CD4-positive, alpha-beta T cell treated with Interferon gamma for 1 hour (primary cell): Measurements from ENCODE around the gene DTNB.

Source experiments
- DNase-seq: peaks from one replicate; pipeline ENCODE4 v3.0.0-alpha.2; 2020

DTNB gene

DNA sequence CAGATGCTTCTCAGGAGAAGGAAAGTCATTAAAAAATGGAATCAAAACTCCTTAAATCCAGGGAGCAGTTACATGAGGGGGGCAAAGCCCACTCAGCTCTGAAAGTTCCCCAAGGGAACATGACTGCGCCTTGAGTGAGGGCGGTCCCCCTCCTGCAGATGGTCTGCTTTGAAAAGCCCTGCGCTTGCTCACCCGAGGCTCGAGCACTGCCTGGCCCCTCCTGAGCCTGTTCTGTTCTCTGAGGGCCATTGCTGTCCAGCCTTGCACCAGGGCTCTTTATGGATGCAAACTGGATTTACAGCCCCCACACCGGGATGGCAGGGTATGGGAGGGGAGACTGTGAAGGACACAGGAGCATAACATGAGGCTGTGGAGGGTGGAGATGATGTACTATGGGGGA, 293.8 kb downstream of the DTNB start:
- DNase-seq, result no peak

DNA sequence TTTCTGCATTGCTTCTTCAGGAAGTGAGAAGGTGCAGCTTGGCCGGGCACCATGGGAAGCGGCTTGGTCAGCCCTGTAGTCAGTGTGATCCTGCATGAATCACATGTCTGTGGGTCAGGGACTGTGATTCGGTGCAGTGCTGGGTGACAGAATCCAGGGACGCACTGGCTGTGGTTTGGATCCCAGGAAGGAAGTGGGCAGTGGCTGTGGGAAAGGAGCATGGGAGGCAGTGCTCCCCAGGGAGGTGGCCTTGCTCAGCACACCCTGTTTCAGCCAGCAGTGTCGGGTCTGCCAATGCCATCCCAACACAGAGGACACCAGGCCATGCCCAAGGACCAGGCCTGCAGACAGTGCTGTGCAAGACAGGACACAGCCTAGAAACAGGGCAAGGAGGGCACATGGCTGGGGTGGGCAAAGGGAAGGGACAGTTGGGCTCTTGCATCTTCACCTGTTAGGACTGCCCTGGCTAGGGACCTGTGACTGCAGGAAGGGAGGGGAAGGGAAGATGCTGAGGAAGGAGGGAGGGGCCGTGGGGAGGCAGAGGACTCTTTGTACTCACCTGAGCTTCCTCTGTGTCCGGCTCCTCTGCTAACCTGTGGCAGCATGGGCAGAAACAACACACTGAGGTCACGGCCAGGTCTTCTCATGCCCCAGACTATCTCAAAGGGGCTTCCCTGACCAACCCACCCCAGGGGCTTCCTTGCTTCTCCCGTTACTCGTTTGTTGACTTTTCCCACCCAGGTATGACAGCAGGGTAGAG, 294.5 kb downstream of the DTNB start:
- DNase-seq, result no peak

DNA sequence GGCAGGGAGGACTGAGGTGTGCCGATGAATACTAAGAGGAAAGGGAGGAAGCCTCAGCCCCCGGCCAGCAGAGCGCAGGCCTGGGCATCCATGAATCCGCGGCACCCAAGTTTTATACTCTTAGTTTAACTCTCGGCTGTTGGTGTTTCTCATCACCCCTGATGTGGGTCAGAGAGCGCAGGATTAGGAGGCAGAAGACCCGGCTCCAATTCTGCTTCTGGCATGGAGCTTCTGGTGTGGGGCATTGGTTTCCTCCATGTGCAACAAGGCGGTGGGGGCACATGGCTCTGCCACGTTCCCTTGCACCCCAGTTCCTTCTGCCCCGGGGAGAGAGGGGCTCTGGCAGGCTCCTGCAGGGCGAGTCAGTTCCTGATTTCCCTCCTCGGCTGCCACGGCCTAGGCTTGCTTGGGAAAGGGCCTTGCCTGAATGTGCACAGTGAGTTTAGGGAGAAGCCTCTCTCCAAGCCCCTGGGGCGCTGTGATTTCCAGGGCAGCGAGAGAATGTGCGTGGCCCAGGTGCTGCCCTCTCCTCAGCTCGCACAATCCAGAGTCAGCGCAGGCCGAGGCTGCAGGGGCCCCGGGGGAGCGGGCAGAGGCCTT, 295.5 kb downstream of the DTNB start:
- no peak for DNase-seq

DNA sequence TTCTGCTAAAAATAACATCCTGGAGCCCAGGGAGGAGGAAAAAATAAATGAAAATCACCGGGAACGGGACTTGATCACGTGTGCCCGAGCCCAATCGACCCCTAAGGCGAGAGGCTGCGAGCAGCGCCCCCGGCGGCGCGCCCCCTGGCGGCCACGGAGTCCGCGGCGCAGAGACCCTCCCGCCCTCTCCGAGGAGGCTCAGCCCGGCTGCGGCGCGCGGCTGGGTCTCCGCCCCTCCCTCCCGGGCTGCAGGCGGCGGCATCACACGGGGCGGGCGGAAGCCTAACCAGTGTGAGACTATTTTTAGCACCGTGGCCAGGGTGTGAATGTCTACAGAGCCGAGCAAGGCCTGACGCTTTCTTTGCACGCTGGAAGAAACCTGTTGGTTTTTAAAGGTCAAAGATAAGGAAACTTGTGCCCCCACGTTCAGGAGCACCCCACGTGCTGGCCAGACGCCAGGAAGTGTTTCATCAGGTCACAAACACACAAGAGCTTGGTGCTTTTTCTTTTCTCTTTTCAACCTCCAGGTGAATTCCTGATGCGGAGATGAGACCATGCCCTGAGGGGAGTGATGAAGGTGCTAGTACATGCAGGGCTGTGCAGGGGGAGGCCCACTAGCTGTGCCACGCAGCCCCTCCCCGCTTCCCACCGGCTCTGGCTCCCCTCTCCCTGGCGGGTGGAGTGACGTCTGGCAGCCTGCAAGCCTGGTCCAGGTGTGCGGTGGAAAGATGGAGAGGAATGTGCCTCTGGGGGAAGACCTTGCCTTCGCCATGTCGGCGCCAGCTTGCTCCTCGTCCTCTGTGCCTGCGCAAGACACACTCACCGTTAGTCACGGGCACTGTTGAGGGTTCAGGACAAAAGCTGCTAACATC, 296.4 kb downstream of the DTNB start:
- DNase-seq, result peak; percentile 93

DNA sequence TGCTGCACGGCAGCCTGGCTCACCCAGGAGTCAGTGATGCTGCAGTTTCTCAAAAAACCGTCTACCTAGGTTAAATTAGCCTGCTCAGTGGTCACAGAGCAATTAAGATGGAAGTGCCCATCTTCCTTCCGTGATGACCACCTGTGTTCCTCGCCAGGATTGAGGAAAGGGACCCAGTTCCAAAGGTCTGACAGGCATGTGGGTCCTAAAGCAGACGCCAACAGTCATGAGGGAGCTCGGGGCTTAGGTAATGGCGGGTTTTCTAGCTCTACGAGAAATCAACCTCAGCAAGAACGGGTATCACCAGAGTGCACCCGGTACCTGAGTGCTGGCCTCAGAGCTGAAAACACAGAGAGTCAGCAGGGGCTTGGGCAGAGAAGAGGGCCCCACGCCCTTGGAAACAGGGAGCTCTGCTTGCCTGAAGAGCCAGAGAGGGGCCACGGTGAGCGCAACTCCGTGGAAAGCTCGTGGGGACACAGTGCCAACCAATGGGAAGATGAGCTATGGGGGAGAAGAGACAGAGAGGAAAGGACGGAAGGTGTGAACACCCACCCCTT, 297.3 kb downstream of the DTNB start:
- DNase-seq, result no peak

DNA sequence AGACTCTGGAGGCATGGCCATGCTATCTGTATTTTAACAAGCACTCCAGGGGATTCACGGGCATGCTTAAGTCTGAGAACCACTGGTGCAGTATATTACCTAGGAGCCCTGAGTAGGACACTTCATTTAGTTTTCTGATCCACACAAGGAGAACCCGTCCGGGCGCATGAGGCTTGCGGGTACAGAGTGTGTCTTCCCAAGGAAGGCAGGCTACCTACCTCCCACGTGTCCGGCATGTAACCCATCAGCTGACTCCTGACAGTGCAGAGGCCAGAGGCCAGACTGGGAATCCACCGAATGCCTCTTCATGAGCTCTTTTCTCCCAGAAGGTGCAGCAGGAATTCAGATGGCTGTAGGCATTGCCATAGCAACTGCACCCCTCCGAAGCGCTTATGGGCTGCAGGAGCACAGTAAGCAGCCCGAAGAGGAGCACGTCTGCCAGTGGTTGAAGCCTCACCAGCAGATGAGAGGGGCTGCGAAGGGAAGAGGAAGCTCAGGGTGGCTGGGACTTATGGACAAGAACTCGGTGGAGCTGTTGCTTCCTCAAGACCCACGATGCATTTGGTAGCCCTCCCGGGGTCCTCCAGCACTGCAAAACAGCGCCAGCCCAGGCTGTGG, 297.9 kb downstream of the DTNB start:
- DNase-seq, result no peak

DNA sequence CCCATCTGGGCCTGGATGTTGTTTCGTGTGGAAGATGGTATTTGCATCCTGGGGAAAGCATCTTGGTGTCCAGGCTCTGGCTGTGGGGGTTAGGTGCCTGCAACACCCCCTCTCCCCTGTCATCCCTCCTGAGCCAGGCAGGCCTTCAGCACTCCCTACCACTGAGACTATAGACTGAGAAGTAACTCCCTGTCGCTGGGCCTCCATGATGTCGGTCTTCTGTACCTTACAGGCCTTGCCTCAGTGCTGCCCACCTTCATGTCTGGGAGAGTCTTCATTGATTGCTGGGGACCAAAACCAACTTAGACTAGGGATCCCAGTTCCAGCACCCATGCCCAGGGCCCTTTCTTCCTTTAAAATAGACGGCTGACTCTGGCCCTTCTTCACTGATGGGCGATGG, 298.6 kb downstream of the DTNB start:
- DNase-seq, result no peak

DNA sequence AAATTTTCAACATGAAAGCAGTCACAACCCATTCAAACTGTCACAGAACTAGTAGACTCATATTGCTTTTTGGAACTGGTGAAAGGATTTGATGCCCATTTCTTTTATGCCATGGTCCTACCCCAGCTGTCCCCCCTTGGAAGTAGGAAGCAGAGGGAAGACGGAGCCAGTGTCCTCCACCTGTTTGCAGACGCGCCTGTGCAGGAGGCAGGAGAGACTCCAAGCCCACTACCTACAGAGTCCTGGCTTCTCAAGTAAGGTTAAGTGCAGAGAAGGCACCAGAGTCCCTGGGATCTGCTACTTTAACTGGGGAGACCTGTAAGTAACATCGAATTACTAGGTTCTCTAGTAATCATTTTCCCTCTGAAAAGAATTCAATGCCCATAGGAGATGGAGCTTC, 299.0 kb downstream of the DTNB start:
- no peak for DNase-seq

DNA sequence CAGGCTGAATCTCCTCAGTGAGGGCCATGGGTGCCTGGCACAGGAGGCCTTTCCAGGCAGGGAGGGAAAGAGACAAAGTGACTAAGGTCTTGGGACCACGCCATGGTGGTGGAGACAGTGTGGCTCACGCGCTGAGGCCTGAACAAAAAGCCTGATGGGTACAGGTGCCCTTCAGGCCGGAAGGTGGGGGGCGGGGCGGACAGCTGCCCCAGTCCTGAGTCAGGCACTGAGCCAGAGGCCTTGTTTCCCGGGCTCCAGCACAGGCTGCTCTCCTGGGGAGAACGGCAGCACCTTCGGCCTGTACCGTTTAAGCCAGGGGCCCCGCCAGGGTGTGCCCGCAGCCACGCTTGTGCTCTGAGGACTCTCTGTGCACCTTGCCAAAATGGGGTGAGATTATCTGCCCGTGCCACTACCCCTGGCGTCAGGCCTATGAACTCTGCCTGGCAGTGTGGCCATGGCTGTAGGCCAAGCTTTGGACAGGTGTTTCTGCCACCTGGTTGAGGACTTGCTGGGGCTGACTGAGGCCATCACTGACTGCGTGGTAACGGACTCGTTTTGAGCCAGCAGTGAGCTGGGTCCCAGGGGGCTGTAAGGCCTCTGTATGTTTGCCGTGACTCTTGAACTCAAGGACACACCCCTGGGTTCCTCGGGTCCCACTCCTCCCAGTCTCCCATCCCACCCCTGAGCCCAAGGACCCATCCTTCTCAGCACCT, 300.0 kb downstream of the DTNB start:
- DNase-seq, result no peak

DNA sequence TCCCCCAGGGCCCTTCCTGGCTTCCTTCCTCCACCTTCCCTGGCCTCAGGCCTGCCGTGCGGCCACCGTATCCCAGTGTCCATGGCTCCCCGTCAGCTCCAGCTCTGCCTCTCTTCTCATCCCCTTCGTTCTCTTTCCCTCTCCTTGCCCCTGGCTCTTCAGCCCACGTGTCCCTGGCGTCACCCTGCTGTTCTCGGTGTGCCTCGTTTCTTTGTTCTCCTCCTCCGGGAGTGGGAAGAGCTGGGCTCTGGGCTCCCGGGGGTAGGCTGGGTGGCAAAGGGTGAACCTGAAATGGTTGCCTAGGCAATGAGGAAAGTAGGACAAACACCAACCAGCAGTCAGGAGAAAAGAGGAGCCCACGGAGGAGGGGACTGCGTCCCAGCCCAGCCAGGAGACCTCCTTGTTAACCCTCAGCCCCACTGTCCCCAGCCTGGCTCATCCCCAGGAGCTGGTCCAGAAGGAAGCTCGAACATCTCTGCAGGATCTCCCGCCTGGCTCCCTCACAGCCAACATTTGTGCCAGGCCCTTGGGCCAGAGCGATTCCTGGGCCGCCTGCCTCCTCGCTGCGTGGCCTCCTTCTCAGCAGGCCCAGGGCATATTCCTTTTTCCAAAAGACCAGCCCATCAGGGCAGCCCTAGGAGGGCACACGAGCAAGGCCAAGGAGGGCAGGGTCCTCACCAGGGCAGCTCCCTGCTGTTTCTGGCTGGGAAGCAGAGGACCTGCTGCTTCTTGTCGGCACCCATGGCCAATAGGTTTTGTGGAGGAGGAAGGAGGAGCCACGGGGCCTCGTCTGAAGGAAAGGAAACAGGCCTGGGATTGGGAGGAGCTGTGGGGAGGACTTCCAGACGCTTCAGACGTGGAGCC, 300.7 kb downstream of the DTNB start:
- DNase-seq, result no peak

DNA sequence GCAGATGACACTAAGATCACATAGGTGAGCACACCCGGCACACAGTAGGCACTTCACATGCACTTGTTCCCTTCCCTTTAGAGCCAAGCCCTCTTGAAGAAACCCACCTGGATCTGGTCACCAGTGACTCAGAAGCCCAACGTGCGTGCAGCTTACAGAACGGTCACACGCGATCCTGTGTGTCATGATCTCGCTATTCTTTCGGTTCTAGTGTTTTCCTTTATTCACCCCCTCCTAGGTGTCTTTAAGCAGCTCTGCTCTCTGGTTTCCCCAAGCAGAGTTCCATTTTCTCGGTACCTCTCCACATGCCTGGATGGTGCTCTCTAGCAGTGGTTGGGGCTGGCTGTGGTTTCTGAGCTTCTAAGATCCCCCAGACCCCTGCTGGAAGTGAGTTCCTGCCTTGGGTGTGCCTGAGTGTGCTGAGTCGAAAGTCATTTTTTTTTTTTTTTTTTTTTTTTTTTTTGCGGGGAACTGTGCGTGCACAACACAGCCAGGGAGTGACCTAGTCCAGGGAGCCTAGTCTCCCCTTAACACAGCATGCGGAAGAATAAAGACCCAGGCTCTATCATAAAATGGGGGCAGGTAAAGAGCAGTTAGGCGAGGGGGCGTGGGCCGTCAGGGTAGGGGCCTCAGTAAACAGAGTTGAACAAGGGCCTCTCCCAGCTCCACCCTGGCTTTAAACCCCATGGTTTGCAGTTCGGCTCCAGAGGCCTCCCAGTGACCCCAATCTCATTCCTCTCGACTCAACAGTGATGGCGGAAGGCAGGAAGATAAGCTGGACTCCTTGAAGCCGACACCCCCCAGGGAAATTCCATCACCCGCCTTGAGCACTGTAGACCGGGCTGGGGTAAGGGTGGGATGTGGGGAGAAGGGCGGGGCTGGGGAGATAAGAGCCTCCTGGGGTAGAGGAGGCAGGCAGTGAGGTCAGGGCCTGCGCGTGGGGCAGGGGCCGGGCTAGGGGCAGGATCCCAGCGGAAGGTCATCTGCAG, 301.8 kb downstream of the DTNB start:
- DNase-seq, result no peak

DNA sequence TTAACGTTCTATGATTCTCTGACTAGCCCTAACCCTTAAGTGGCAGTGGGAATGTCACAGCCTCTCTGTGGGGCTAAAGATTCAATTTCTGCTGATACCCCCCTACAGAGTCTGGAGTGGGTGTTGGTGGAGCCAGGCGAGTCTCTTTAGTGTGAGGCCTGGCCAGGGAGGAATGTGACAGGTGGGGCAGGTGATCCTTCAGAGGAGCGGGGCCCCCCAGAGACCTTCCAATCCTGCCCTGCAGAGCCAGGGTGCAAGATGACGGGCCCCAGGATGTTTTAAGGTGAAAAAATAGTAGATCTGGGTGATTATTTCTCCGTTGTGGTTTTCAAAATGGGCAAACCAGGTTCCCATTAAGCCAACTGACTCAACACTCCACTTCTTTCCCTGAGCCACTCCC, 303.5 kb downstream of the DTNB start:
- no peak for DNase-seq

DNA sequence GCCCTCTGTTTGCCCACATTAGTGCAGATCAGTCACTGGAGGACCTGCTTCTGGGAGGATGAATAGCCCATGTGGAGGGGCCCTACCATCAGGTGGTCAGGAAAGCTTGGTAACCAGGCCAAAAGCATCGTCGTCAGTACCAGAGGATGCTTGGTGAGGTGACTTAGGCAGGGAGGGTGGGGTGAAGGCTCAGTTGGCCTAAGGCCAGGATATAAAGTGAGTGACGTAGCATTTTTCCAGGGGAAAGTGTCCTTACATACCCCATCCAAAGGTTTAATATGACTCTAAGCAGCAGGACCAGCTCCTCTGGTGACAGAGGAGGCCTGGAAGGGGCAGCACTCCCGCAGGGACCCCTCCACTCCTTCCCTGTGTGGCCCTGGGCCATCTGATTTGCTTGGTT, 303.9 kb downstream of the DTNB start:
- no peak for DNase-seq

DNA sequence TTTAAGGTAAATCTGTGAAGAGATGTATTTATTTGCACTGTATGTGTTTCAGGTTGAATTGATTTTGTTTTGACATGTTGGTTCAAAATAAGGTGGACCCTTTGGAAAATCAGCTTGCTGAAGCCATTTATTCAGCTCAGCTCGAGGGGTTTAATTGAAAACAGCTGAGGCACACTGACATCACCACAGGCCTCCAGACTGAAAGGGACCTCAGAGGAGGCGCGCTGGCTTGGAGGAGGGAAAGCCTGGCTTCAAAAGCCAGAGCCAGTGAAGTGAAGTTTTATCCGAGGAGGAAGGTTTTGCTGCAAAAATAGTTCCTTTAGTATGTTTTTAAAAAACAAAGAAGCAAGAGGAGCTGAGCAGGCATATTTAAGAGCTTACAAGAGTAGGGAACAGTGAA, 304.7 kb downstream of the DTNB start:
- DNase-seq, result no peak

DNA sequence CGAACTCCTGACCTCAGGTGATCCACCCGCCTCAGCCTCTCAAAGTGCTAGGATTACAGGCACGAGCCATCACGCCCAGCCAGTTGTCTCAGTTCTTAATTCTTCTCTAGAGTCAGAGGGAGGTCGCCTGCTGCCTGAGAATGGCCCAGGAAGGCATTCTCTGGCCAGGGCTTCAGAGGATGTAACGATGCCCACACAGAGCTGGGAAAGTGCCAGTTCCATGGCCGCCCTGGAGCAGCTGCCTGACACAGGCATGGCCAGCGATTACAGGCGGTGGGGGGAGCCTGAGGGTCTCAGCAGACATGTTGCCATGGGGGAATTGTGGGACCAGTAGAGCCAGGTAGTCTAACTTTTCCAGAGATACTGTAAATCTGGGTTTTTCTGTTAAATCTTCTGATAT, 306.1 kb downstream of the DTNB start:
- no peak for DNase-seq

DNA sequence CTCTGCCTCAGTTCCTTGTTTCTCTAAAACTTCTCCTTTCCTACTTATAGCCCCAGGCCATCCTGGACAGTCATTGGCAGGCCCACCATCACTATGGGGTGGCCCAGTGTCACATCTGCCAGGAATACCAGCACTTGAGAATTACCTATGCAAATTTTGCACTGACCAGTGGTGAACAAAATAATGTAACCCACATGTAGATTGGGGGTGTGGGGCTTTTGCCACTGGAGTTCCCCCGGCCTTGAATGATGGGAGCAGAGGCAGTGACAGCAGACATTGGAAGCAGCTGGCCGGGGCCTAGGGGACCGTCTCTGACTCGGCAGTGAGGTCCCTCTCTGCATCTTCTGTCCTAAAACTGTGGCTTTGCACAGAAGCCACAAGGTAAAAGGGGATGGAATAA, 306.7 kb downstream of the DTNB start:
- no peak for DNase-seq

DNA sequence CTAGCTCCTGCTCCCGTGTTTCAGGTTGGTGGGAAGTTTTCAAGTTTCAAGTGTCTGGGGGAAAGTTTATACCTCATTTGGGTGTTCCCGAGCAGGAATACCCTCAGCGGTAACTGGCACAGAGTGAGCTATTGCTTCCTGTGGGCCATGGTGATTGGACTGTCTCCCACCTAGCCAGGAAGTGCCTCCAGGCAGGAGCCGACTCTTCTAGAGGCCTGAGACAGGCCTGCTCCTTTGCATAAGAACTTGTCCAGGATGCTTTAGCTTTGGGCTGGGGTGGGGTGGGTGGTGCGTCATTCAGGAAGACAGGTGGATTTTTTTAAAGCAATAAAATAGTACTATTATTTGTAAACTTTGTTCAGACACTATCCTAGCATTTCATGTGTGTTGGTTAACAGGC, 308.1 kb downstream of the DTNB start:
- DNase-seq, result no peak

DNA sequence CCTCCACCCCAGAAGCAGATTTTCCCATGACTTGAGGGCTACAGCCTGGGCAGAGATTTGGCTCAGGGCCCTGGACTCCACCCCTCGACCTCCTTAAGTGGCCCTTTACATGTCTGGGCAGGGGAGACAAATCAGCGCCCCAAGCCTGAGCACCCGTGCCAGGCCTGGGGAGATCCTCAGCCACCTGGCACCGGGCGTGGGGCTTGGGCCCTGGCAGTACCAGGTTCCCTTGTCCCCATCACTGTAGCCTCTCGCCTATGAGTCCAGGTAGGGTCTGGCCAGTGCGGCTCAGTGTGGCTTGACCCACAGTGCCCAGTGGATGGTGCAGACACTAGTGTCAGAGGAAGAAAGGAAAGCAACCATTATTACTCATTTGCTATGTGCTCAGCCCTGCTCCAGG, 309.6 kb downstream of the DTNB start:
- DNase-seq, result no peak

DNA sequence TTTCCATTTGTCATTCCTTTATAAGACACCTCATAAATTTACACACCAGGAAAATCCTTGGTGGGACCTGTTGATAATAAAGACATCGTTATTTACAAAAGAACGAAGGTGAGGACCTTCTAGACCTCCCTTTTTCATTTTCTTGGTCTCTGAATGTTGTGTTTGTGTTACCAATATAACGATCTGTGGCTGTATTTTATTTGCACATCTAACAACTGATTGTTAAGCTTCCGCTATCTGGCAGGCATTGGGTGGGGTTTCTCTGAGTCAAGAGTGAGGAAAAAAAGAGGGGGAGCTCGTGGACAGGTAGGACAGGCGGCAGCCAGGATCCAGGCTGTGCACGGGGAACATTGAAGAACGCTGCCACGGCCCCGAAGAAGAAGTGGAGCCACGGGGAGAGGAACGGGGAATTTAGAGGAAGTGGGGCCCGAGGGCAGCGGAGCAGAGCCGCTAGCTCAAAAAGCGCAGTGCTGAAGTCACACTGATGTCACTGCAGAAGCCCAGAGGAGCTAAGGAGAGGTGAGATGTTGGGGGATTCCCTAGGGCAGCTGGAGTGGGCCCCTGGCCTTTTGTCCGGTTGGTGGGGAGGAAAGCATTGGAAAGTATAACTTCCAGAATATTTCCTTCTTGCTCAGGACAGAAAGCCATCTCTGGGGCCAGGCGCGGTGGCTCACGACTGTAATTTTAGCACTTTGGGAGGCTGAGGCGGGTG, 310.8 kb downstream of the DTNB start:
- DNase-seq, result peak; percentile 85

DNA sequence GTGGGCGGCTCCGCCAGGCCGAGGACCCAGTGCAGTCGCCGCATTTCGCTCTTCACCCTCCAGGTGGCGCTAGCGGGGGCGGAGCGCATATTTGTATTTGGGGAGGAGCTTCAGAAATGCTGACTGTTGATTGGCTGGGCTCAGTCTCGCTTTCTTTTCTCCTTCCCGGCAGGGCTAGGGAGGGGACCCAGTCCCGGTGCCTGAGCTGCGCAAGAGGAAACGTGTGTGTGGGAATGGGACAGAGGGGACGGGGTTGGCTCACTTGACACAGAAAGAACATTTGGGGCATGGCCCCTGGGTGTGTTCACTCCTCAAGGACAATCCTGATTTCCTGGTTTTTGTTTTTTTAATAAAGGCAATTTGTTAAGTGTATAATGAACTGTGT, 311.3 kb downstream of the DTNB start:
- DNase-seq, result peak; percentile 88
